SKM-1 treated with dmso at 0.1 percent for 144 hours (cell line): ENCODE results near the gene PNLIP.

Experiments
- DNase-seq: peaks from one replicate; lab custom pipeline; 2025; ENCODE audit not compliant: unreplicated experiment; lab: John Stamatoyannopoulos, UW

Gene PNLIP

GRCh38 chr10:116613471-116613870, 67.7 kb downstream of the PNLIP start:
- DNase-seq, result no peak

- no peak for DNase-seq
These were observed 69.1 kb downstream of the PNLIP start for GRCh38 chr10:116614796-116615195.

- DNase-seq, result no peak
These were observed 69.6 kb downstream of the PNLIP start for GRCh38 chr10:116615199-116615776.
